ENCODE results near the gene PTPN1.

PTPN1 gene

DNA sequence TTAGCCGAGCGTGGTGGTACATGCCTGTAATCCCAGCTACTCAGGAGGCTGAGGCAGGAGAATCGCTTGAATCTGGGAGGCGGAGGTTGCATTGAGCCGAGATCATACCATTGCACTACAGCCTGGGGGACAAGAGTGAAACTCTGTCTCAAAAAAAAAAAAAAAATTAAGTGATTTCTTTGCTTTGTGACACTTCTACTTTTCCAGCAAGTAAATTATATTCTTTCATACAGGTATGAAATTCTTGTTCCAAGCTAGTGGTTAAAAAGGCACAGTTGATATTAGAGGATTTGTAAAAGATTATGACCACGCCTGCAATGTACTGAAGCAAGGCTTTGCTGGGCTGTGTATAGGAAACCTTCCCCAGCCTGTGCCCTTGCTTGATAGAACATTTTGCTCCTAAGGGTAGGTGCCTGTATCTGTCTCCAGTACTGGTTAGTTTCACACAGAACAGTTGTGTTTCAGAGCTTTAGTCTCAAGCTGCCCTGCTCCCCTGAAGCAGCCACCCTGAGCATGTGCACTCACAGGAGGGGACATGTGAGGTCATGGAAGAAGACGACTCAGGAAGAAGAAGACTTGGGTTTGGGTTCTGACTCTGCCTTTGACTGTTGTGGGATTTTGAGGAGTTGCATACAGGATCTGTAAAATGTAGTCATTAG, 10.2 kb downstream of the PTPN1 start:
- Histone ChIP-seq H3K9me3 (ENCODE audit: control insufficient read depth in 2 of 2, low read length in 2 of 2) (no peaks in the 10 kb centered on the region), H3K27me3 (ENCODE audit: control insufficient read depth in 2 of 2, insufficient read depth in 2 of 2, low read length in 2 of 2) (no peaks in the 10 kb centered on the region), H3K27ac (ENCODE audit: low read depth in 2 of 2, low read length in 2 of 2) (peak overlapping the region; percentile 74 to 77), H3K4me3 (ENCODE audit: low read length in 2 of 2) (no peak overlapping the region), H3K36me3 (ENCODE audit: control insufficient read depth in 2 of 2, insufficient read depth in 2 of 2, low read length in 2 of 2) (no peaks in the 10 kb centered on the region), H3K9ac (ENCODE audit: low read depth in 1 of 2, low read length in 2 of 2) (peak overlapping the region in 1 of 2 donors; percentile 19), H3K4me1 (ENCODE audit: control insufficient read depth in 2 of 2, insufficient read depth in 2 of 2, low read length in 2 of 2) (peaks cover 63 to 66% of the 10 kb centered on the region in 2 donors)

DNA sequence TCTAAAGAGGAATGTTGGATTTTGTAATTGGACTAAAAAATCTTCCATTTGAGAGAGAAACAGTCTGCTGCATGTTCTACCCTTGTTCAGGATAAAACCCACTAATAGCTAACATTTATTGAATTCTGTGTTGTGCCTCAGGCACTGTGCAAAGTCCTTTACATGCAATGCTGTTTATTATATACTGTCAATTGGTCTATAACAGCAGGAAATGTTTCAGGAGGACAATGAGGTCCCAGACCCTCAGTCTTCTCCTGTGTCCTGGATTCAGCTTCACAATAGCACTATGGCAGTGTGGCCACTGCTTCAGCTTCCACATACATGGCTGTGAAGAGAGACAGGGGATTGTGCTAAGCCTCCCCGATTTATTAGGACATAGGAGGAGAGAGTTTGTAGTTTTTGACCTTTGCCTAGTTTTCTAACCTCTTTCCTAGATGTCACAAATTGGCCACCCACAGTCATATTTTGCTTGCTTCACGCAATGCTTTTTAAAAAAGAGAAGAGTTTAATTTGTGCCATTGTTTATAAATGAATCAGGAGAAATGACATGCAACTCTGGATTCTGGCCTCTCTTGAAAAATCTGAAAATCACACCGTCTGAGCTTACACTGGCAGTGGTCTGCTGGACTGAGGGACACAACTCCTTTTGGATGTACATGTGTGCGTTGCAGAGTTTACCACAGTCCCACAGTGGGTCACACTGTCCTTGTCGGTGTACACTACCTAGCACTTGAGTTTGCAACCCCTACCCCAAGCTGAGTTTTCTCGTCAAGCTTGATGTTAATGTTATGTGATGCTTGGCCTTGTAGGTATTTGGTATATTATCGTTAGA, 11.3 kb downstream of the PTPN1 start:
- Histone ChIP-seq H3K4me3 (ENCODE audit: low read length in 2 of 2) (peak overlapping the region in 1 of 2 donors; percentile 27), H3K36me3 (ENCODE audit: control insufficient read depth in 2 of 2, insufficient read depth in 2 of 2, low read length in 2 of 2) (no peaks in the 10 kb centered on the region), H3K27ac (ENCODE audit: low read depth in 2 of 2, low read length in 2 of 2) (peak overlapping the region; percentile 52 to 53), H3K4me1 (ENCODE audit: control insufficient read depth in 2 of 2, insufficient read depth in 2 of 2, low read length in 2 of 2) (peaks cover 62 to 63% of the 10 kb centered on the region in 2 donors), H3K9me3 (ENCODE audit: control insufficient read depth in 2 of 2, low read length in 2 of 2) (no peaks in the 10 kb centered on the region), H3K27me3 (ENCODE audit: control insufficient read depth in 2 of 2, insufficient read depth in 2 of 2, low read length in 2 of 2) (no peaks in the 10 kb centered on the region), H3K9ac (ENCODE audit: low read depth in 1 of 2, low read length in 2 of 2) (no peak overlapping the region)

- peak overlapping the region; percentile 52 to 53 for H3K27ac ChIP-seq (ENCODE audit: low read depth in 2 of 2, low read length in 2 of 2)
- H3K27me3 ChIP-seq (ENCODE audit: control insufficient read depth in 2 of 2, insufficient read depth in 2 of 2, low read length in 2 of 2), result no peaks in the 10 kb centered on the region
- no peak overlapping the region for H3K9ac ChIP-seq (ENCODE audit: low read depth in 1 of 2, low read length in 2 of 2)
- peaks cover 64 to 68% of the 10 kb centered on the region in 2 donors for H3K4me1 ChIP-seq (ENCODE audit: control insufficient read depth in 2 of 2, insufficient read depth in 2 of 2, low read length in 2 of 2)
- no peak overlapping the region for H3K4me3 ChIP-seq (ENCODE audit: low read length in 2 of 2)
- H3K9me3 ChIP-seq (ENCODE audit: control insufficient read depth in 2 of 2, low read length in 2 of 2), result no peaks in the 10 kb centered on the region
- H3K36me3 ChIP-seq (ENCODE audit: control insufficient read depth in 2 of 2, insufficient read depth in 2 of 2, low read length in 2 of 2), result no peaks in the 10 kb centered on the region
Observed at GRCh38 chr20:50522053-50522674, 12.0 kb downstream of the PTPN1 start.

DNA sequence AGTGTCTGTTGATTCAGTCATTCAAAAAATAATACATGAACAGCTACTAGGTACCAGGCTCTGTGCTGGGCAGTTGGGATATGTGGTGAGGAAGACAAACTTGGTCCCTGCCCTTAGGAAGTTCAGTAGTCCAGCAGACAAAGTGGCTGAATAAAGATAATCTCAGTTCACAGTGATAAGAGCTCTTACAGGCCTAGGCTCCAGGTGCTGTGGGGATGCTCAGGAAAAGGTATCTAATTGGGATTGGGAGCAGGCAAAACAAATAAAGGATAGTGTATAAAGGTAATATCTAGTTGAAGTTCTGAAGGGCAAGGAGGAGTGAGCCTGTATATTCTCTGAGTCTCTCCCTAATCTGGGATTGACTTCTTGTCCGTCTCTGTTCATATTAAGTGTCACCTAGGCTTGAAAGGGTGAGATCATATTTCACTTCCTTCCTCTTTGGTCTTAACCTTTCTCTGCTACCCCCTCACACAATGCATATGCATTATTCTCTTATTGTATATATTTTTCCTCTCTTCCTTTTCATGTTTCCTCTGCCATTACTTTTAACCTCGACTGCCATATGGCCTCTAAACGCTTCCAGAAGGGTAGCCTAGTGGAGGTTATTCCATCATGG, 13.5 kb downstream of the PTPN1 start:
- Histone ChIP-seq H3K4me1 (ENCODE audit: control insufficient read depth in 2 of 2, insufficient read depth in 2 of 2, low read length in 2 of 2) (peaks cover 59 to 67% of the 10 kb centered on the region in 2 donors), H3K27ac (ENCODE audit: low read depth in 2 of 2, low read length in 2 of 2) (peak overlapping the region in 1 of 2 donors; percentile 1), H3K4me3 (ENCODE audit: low read length in 2 of 2) (no peak overlapping the region), H3K36me3 (ENCODE audit: control insufficient read depth in 2 of 2, insufficient read depth in 2 of 2, low read length in 2 of 2) (no peaks in the 10 kb centered on the region), H3K9me3 (ENCODE audit: control insufficient read depth in 2 of 2, low read length in 2 of 2) (no peaks in the 10 kb centered on the region), H3K9ac (ENCODE audit: low read depth in 1 of 2, low read length in 2 of 2) (no peak overlapping the region), H3K27me3 (ENCODE audit: control insufficient read depth in 2 of 2, insufficient read depth in 2 of 2, low read length in 2 of 2) (no peaks in the 10 kb centered on the region)

DNA sequence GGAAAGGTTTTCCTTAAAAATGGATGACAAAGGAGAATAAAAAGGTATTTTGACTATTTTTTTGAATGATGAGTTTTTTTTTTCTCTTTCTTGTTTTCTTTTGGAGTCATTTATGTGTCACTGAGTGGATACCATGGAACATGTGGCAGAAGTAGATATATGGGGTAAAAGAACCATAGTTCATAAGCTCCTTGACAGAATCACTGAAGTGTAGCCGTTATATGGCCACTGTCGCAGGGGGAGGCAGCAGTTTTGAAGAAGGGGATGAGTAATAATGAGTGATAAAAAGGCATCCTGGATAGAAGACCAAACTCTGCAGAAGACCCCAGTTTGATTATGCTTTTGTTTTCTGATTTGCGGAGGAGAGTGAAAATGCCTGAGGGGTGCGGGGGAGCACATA, 15.5 kb downstream of the PTPN1 start:
- H3K4me1 ChIP-seq (ENCODE audit: control insufficient read depth in 2 of 2, insufficient read depth in 2 of 2, low read length in 2 of 2), result peaks cover 41 to 50% of the 10 kb centered on the region in 2 donors
- no peaks in the 10 kb centered on the region for H3K27me3 ChIP-seq (ENCODE audit: control insufficient read depth in 2 of 2, insufficient read depth in 2 of 2, low read length in 2 of 2)
- no peak overlapping the region for H3K9ac ChIP-seq (ENCODE audit: low read depth in 1 of 2, low read length in 2 of 2)
- H3K36me3 ChIP-seq (ENCODE audit: control insufficient read depth in 2 of 2, insufficient read depth in 2 of 2, low read length in 2 of 2), result no peaks in the 10 kb centered on the region
- H3K9me3 ChIP-seq (ENCODE audit: control insufficient read depth in 2 of 2, low read length in 2 of 2), result no peaks in the 10 kb centered on the region
- no peak overlapping the region for H3K27ac ChIP-seq (ENCODE audit: low read depth in 2 of 2, low read length in 2 of 2)
- no peak overlapping the region for H3K4me3 ChIP-seq (ENCODE audit: low read length in 2 of 2)

- Histone ChIP-seq H3K27ac (ENCODE audit: low read depth in 2 of 2, low read length in 2 of 2) (peak overlapping the region; percentile 35 to 52), H3K4me3 (ENCODE audit: low read length in 2 of 2) (no peak overlapping the region), H3K9me3 (ENCODE audit: control insufficient read depth in 2 of 2, low read length in 2 of 2) (no peaks in the 10 kb centered on the region), H3K9ac (ENCODE audit: low read depth in 1 of 2, low read length in 2 of 2) (peak overlapping the region in 1 of 2 donors; percentile 31), H3K27me3 (ENCODE audit: control insufficient read depth in 2 of 2, insufficient read depth in 2 of 2, low read length in 2 of 2) (no peaks in the 10 kb centered on the region), H3K4me1 (ENCODE audit: control insufficient read depth in 2 of 2, insufficient read depth in 2 of 2, low read length in 2 of 2) (peaks cover 35 to 42% of the 10 kb centered on the region in 2 donors), H3K36me3 (ENCODE audit: control insufficient read depth in 2 of 2, insufficient read depth in 2 of 2, low read length in 2 of 2) (no peaks in the 10 kb centered on the region)
Observed at GRCh38 chr20:50526403-50526989, 16.3 kb downstream of the PTPN1 start.

DNA sequence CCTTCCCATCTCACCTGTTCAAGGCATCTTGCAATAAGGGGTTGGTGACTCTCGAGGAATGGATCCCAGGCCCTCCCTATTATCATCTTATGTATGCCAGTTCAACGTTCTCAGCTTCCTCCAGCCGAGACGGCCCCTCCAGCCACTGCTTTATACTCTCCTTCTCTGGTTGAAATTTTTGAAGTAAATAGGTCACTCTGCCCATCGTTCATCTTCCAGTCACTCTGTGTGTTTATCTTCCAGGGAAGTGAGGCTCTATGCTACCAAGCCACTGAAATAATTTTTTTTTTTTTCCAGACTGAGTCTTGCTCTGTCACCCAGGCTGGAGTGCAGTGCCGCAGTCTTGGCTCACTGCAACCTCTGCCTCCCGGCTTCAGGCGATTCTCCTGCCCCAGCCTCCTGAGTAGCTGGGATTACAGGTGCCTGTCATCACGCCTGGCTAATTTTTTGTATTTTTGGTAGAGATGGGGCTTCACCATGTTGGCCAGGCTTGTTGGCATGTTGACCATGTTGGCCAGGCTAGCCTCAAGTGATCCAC, 17.0 kb downstream of the PTPN1 start:
- peak overlapping the region; percentile 26 to 35 for H3K27ac ChIP-seq (ENCODE audit: low read depth in 2 of 2, low read length in 2 of 2)
- H3K9me3 ChIP-seq (ENCODE audit: control insufficient read depth in 2 of 2, low read length in 2 of 2), result no peaks in the 10 kb centered on the region
- H3K36me3 ChIP-seq (ENCODE audit: control insufficient read depth in 2 of 2, insufficient read depth in 2 of 2, low read length in 2 of 2), result no peaks in the 10 kb centered on the region
- H3K27me3 ChIP-seq (ENCODE audit: control insufficient read depth in 2 of 2, insufficient read depth in 2 of 2, low read length in 2 of 2), result no peaks in the 10 kb centered on the region
- peaks cover 29 to 41% of the 10 kb centered on the region in 2 donors for H3K4me1 ChIP-seq (ENCODE audit: control insufficient read depth in 2 of 2, insufficient read depth in 2 of 2, low read length in 2 of 2)
- H3K4me3 ChIP-seq (ENCODE audit: low read length in 2 of 2), result no peak overlapping the region
- peak overlapping the region in 1 of 2 donors; percentile 31 for H3K9ac ChIP-seq (ENCODE audit: low read depth in 1 of 2, low read length in 2 of 2)

- no peaks in the 10 kb centered on the region for H3K27me3 ChIP-seq (ENCODE audit: control insufficient read depth in 2 of 2, insufficient read depth in 2 of 2, low read length in 2 of 2)
- no peaks in the 10 kb centered on the region for H3K9me3 ChIP-seq (ENCODE audit: control insufficient read depth in 2 of 2, low read length in 2 of 2)
- H3K4me3 ChIP-seq (ENCODE audit: low read length in 2 of 2), result no peak overlapping the region
- H3K27ac ChIP-seq (ENCODE audit: low read depth in 2 of 2, low read length in 2 of 2), result peak overlapping the region in 1 of 2 donors; percentile 29
- no peaks in the 10 kb centered on the region for H3K36me3 ChIP-seq (ENCODE audit: control insufficient read depth in 2 of 2, insufficient read depth in 2 of 2, low read length in 2 of 2)
- H3K4me1 ChIP-seq (ENCODE audit: control insufficient read depth in 2 of 2, insufficient read depth in 2 of 2, low read length in 2 of 2), result peaks cover 24 to 34% of the 10 kb centered on the region in 2 donors
- H3K9ac ChIP-seq (ENCODE audit: low read depth in 1 of 2, low read length in 2 of 2), result no peak overlapping the region
Observed at GRCh38 chr20:50528129-50528528, 17.9 kb downstream of the PTPN1 start.

- Histone ChIP-seq H3K36me3 (ENCODE audit: control insufficient read depth in 2 of 2, insufficient read depth in 2 of 2, low read length in 2 of 2) (no peaks in the 10 kb centered on the region), H3K27me3 (ENCODE audit: control insufficient read depth in 2 of 2, insufficient read depth in 2 of 2, low read length in 2 of 2) (no peaks in the 10 kb centered on the region), H3K4me3 (ENCODE audit: low read length in 2 of 2) (no peak overlapping the region), H3K9ac (ENCODE audit: low read depth in 1 of 2, low read length in 2 of 2) (no peak overlapping the region), H3K27ac (ENCODE audit: low read depth in 2 of 2, low read length in 2 of 2) (no peak overlapping the region), H3K4me1 (ENCODE audit: control insufficient read depth in 2 of 2, insufficient read depth in 2 of 2, low read length in 2 of 2) (peaks cover 20 to 28% of the 10 kb centered on the region in 2 donors), H3K9me3 (ENCODE audit: control insufficient read depth in 2 of 2, low read length in 2 of 2) (no peaks in the 10 kb centered on the region)
Observed at GRCh38 chr20:50528804-50529351, 18.7 kb downstream of the PTPN1 start.

All from mucosa of rectum (tissue), 2 donors.